Anterior cingulate cortex (tissue), 58 donors: ENCODE measurements around the gene DDX54.
"Not testable (repeated sequence)": the region's sequence is repeated elsewhere in the genome, so short reads cannot be mapped to it uniquely, and the experiment has no call there.

Experiments used
- DNase-seq, 58 donors: peaks; one replicate each; lab custom pipeline; 2025; lab: John Stamatoyannopoulos, UW

Gene DDX54

DNA sequence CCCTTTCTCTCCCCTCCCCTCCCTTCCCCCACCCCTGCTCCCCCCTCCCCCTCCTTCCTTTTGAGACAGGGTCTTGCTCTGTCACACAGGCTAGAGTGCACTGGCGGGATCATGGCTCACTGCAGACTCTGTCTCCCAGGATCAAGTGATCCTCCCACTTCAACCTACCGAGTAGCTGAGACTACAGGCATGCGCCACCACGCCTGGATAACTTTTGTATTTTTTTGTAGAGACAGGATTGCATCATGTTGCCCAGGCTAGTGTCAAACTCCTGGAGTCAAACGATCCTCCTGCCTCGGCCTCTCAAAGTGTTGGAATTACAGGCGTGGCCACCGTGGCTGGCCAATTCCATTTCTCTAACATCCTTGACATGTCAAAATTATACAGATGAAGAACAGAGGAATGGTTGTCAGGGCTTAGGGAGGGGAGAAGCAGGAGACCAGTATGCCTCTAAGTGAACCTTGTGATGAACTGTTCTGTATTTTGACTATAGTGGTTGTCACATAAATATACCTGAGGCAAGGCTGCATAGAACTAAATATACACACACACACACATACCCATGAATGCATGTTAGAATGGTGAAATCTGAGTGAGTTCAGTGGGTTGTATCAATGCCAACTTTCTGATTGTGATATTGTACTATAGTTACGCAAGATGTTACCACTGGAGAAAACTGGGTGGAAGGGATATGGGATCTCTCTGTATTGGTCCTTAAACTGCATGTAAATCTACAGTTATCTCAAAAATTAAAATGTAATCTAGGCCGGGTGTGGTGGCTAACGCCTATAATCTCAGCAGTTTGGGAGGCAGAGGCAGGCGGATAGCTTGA is 39.3 kb downstream of the DDX54 start:
- no peak for DNase-seq

- no peak for DNase-seq
Observed at GRCh38 chr12:113144806-113145205, 40.5 kb downstream of the DDX54 start.

DNA sequence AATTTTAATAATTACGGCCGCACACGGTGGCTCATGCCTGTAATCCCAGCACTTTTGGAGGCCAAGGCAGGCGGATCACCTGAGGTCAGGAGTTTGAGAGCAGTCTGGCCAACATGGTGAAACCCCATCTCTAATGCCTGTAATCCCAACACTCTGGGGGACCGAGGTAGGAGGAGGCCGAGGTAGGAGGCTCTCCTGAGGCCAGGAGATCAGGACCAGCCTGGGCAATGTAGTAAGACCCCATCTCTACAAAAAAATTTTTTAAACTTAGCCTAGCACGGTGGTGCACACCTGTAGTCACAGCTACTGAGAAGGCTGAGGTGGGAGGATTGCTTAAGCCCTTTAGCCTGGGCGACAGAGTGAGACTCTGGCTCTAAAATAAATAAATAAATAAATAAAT is 41.3 kb downstream of the DDX54 start:
- no peak for DNase-seq

DNA sequence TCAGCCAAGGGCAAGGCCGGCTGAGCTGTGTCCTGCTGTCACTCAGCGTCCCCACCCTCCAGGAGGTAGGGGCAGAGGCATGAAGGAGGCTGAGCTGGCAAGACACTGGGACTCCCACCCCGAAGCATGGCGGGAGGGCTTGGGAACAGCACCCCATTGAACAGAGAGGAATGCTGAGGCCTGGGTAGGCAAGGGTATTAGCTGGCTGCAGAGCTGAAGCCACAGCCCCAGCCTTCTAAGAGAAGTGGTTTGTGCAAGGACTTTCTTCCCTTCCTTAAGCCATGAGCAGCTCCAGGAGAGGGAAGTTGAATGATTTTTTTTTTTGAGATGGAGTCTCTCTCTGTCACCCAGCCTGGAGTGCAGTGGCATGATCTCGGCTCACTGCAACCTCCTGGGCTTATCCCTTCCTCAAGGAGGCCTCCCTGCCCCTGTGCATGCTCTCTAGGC is 42.4 kb downstream of the DDX54 start:
- DNase-seq, result no peak

DNA sequence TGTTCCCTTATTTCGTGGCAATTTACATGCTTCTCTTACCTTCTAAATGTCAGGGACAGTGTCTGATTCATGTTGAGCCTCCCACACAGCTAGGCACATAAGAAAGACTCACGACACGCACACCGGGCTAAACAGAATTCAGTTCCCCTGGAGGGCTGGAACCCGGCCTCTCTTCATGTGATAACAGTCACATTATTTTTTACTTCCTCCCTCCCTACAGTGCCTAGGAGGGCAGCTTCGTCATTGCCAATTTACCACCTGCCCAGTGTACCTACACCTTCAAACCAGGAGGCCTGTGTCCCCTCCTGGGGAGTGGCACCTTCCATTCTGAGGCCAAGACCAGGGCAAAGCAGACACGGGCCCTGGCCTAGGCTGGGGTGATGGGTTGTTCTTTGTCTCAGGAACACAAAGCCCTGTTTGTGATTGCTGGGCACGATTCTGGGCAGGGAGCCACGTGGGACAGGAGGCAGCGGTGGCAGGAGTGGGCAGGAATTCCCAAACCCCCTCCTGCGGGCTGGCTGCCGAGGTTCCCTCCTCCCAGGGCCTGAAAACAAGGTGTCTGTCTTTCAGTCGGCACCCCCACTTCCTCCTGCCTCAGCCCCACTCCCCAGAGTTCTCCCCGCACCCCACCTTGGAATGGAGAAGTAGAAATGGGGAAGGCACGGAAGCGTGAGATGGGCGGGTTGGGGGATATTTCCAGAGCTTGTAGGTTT is 42.9 kb downstream of the DDX54 start:
- DNase-seq, result peak in 57 of 58 donors; percentile 15 to 93 (median 81)

DNA sequence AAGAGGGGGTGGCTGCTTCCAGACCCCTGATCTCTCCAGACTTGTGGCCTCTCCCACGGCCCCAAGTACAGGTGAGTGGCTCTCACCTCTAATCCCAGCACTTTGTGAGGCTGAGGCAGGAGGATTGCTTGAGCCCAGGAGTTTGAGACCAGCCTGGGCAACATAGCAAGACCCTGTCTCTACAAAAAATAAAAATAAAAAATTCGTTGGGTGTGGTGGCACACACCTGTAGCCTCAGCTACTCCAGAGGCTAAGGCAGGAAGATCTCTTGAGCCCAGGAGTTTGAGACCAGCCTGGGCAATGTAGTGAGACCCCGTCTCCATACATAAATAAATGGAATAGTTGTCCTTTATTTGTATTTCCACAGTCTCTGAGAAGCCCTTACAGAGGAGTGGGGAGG is 43.6 kb downstream of the DDX54 start:
- DNase-seq, result not testable (repeated sequence)

DNA sequence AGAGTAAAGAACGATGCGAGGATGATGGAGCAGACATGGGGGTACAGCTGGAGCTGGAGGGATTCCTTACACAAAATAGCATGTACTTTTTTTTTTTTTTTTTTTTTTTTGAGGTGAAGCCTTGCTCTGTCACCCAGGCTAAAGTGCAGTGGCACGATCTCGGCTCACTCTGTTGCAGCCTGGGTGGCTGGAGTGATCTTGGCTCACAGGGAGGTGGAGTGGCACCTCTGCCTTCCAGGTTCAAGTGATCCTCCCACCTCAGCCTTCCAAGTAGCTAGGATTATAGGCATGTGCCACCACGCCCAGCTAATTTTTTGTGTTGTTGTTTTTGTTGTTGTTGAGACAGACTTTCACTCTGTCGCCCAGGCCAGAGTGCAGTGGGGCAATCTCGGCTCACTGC is 44.6 kb downstream of the DDX54 start:
- DNase-seq, result no peak

- DNase-seq, result no peak
Observed at GRCh38 chr12:113138826-113139225, 46.5 kb downstream of the DDX54 start.

GRCh38 chr12:113137861-113138783 is 47.2 kb downstream of the DDX54 start:
- DNase-seq, result no peak

DNA sequence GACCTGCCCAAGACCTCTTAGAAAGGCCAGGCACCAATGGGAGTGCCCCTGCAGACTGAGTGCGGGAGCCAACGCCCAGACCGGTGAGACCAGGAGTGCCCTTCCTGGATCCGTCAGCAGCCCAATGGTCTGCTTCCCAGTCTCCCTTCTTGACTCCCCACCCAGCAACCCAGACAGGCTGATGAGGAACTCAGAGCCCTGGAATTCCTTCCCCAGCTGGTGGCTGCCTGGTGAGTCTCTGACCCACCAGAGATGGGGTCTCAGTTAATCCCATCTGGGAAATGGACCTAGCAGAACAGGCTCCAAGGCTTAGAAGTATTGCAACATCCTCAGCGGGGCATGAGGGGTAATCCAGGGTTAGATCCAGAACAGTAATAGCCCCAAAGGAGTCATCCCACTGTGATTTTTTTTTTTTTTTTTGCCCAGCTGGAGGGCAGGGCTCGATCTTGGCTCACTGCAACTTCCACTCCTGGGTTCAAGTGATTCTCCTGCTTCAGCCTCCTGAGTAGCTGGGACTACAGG is 48.2 kb downstream of the DDX54 start:
- no peak for DNase-seq

DNA sequence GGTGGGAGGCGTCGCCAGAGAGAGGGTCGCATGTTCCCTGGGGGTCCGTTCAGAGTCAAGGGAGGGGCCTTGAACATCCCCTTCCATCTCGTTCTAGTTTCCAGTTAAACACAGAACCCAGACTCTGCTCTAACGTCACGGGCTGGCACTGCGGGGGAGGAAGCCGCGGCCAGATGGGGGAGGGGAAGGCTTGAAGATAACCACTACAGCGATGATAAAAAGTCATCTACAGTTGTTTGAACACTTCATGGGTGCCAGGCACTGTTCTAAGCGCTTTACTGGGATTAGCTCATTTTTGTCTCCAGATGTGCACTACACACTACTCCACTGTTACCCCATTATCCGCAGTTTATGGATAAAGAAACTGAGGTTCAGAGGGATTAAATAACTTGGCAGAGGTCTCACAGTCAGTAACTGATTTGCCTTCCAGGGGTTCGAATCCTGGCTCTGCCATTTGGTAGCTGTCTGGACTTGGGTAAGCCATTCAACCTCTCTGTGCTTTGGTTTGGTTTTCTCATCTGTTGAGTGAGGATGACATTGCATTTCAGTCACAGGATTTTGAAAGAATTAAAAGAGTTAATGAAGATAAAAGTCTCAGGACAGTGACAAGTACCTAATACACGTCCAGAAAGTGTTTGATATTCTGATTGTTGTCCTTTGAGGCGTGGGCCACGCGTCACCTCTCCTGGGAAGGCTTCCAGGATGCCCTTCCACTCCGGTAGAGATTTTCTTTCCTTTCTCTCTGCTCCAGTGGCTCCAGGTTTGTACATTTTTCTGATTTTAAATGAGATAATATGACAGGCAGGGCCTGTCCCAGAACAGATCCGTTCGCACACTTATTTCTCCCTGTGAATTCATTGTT is 48.9 kb downstream of the DDX54 start:
- peak in 47 of 58 donors; percentile 15 to 86 (median 64) for DNase-seq

- peak in 47 of 58 donors; percentile 16 to 84 (median 56) for DNase-seq
Observed at GRCh38 chr12:113135178-113136127, 49.8 kb downstream of the DDX54 start, which contains the start of gene RASAL1. TSS of gene RASAL1 (minus strand) at chr12:113135761. CDS start at chr12:113135462, 299 bp downstream.

GRCh38 chr12:113134521-113134951 is 50.7 kb downstream of the DDX54 start:
- no peak for DNase-seq

DNA sequence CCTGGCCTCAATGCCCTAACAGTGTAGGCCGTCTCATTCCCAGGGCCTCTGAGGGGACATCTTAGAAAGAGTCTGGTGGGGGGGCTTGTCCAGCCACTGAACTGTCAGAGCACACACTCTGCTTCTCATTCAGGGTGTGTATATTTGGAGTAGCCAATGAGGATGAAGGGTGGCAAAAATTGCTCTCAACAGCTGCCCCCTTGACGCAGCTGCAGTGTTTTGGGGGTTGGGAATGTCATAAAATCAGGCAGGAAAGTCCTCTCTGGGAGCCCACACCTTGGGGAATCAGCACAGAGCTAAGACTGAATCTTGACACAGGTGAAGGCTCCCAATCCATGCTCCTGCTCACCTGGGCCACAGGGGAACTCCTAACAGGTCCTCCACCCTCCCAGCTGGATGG is 51.2 kb downstream of the DDX54 start:
- no peak for DNase-seq

- peak in 1 of 58 donors; percentile 24 for DNase-seq
Observed at GRCh38 chr12:113133666-113134065, 51.6 kb downstream of the DDX54 start.

- DNase-seq, result no peak
Observed at GRCh38 chr12:113133036-113133435, 52.2 kb downstream of the DDX54 start.

- no peak for DNase-seq
Observed at GRCh38 chr12:113131556-113131955, 53.7 kb downstream of the DDX54 start.
